GM21526 (cell line): Measurements from ENCODE around the gene LCNL1.

Experiments used
- ATAC-seq: cut with Tn5 transposase; IDR thresholded peaks from one replicate; pipeline ENCODE4 v1.9.1; 2021; ENCODE audit warnings: moderate library complexity; ENCODE audit not compliant: unreplicated experiment, low FRiP score

The LCNL1 gene

DNA sequence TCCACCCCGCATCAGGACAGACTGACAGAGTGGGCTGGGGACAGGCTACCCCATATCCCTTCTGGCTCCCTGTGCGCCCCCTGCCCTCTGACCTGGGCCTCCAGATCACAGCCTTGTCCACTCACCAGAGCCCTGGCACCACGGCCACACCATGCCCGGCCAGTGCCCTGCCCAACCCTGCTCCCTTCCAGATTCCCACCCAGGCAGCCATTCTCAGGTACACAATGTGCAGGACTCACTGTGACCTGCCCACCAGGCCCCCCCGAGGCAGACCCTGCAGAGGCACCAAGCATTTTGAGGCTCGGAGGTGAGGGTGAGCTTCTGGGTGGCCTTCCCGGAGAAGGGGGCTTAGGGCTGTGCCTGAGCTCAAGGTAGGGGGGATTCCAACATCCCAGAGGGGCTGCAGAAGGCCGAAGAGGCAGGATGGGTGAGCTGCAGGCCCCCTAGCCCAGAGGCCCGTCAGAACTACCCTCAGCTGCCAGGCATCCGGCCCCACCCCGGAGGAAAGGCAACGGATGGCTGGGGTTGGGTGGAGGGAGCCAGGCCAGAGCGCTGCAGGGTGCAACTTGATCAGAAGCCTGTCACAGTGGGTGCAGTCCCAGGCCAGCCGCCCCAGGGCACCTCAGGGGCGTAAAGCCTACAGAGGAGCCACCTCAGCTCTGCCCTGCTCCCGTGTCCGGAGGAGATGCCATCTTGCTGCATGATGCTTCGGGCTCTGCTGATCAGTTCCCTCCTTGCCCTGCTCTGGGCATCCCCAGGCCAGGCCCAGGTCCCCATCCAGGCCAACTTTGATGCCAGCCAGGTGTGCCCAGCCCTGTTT lies at the start of gene LCNL1:
Gene LCNL1 (plus strand): TSS at position 762 of the 820 bp plus-strand sequence. CDS start 594 bp downstream, outside the sequence.
- ATAC-seq: no peak

DNA sequence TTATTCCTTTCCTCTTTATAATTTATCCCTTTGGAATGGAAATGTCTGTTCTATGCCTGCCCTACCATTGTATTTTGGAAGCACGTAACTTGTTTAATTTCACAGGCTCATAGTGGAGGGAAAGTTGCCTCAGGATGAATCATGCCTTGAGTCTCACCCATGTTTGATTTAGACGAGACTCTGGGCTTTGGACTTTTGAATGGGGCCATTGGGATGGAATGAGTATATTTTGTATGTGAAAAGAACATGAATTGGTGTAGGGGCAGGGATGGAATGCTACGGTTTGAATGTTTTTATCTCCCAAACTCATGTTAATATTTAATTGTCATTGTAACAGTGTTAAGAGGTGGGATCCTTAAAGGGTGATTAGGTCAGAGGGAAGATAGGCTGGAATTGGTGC lies 48.5 kb upstream of the LCNL1 start:
- ATAC-seq: no peak

DNA sequence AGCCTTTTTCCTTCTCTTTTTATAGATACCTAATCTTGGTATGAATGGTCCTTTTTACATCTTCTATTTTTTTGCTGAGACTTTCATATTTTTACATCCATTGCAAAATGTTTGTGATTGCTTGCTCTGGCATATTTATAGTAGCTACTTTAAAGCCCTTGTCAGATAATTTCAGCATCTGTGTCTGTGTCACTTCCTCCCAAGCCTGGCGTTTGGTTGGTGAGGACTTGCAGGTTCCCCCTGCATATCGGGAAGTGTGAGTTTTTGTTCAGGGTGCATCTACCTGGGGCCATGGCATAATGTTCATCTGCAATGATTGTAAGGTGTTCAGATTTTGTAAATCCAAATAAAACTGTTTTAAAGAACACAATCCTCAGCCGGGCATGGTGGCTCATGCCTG lies 47.1 kb upstream of the LCNL1 start:
- ATAC-seq: no peak

DNA sequence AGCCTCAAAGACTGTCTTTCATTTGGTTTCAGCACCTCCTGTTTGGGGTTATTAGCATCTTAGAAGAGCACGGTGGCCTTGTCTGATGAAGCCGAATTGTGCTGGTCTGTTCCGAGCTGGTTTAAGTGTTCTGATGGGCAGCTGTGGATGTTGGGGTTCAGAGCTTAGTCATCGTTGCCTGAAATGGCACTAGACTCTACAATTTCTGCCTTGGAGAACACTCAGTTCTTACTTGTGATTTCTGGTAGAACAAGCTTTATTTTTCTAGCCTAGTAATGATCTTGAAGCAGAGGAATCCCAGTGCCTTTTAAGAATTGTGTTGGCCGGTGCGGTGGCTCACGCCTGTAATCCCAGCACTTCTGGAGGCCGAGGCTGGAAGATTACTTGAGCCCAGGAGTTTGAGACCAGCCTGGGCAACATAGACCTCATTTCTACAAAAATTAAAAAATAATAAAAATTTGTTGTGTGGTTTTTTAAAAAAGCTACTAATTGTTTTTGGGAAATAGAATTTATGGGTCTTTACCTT lies 46.1 kb upstream of the LCNL1 start:
- no peak for ATAC-seq

DNA sequence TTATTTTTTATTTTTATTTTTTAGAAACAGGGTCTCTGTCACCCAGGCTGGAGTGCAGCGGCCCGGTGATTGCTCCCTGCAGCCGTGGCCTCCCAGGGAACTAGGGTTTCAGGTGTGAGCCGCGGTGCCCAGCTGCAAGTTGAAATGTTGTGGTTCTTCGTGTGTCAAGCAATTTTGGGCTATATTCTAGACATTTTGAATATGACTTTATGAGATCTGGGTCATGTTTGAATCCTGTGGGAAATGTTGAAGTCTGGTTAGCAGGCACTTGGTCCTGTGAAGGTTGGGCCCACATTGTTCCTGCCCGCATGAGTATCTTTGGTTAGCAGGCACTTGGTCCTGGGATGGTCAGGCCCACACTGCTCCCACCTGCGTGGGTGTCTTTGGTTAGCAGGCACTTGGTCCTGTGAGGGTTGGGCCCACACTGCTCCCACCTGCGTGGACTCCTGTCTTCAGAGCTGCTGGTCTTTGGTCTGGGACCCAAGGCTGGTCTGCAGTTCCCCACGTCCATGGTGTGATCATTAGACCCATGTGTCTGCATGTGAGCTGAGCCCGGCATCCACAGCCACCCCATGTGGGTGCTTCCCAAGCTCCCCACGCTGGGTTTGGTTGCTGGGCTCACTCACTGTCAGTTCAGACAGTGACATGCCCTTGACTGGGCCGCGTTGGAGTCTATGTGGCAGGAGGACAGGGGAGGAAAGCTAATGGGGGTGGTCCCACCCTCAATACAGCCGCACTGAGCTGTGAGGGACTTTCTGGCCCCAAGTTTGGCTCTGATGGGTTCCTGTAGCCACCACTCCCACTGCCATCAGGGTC lies 45.4 kb upstream of the LCNL1 start:
- no peak for ATAC-seq

DNA sequence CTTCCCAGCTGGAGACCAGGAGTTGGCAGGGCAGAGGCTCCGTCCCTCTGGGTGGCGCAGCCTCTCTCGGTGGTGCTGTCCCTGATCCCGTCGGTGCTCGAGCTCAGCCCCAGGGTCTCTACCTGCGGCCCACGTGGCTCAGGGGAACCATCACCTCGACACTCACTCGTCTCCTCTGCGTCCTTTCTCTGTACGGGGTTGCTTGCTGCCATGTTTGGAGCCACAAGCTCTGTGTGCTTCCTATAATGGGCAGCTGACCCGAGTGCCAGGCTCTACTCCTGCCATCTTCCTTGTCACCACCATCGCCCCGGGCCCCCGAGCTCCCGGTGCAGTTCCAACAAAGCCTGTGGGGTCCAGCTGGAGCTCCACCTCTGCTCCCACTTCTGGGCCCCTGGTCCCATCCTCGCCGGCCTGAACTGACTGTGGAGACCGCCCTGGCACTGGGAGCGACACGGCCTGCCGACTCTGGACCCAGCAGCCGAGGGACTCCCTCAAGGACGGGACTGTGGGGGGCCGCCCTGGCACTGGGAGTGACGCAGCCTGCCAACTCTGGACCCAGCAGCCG lies 43.3 kb upstream of the LCNL1 start:
- ATAC-seq: no peak

DNA sequence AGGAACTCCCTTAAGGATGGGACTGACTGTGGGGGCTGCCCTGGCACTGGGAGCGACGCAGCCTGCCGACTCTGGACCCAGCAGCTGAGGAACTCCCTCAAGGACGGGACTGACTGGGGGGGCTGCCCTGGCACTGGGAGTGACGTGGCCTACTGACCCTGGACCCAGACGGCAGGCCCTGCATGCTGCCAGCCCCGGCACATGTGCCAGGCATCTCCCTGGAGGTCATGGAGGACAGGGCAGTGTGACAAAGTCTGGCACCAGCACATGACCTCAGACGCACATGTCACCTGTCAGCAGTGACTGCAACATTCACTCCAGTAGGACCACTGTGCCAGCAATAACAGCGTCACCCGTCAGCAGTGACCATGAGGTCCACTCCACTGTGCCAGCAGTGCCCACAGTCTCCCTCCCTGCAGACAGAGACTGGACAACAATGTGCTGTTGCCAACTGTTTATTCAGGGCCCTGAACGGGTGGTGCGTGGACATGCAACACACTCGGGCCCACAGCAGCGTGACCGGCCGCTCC lies 42.7 kb upstream of the LCNL1 start:
- no peak for ATAC-seq

DNA sequence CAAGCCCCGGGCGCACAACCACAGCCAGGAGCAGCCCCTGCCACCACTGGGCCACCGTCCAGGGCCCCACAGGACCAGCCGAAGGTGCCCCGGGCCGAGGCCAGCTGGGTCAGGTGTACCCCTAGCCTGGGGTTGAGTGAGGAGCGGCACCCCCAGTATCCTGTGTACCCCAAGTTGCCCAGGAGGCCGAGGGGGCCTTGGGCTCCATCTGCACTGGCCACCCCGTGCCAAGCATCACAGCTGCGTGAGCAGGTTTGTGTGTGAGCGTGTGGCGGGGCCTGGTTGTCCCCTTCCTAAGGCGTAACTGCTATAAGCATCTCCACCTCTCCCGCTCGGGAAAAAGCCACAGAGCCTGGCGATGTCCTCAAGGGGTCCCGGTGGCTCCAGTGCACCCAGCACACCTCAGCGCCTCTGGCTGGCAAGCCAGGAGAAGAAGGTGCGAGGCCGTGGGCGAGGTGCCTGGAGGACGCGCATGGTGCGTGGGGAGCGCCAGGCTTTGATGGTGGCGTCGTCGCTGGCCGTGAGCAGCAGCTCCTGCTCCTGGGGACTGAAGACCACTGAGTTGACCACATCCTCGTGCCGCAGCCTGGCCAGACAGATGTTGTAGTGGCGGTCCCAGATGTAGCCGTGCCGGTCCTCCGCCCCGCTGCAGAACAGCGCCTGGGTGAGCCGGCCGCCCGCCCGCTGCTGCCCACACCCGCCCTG lies 42.1 kb upstream of the LCNL1 start:
- no peak for ATAC-seq

DNA sequence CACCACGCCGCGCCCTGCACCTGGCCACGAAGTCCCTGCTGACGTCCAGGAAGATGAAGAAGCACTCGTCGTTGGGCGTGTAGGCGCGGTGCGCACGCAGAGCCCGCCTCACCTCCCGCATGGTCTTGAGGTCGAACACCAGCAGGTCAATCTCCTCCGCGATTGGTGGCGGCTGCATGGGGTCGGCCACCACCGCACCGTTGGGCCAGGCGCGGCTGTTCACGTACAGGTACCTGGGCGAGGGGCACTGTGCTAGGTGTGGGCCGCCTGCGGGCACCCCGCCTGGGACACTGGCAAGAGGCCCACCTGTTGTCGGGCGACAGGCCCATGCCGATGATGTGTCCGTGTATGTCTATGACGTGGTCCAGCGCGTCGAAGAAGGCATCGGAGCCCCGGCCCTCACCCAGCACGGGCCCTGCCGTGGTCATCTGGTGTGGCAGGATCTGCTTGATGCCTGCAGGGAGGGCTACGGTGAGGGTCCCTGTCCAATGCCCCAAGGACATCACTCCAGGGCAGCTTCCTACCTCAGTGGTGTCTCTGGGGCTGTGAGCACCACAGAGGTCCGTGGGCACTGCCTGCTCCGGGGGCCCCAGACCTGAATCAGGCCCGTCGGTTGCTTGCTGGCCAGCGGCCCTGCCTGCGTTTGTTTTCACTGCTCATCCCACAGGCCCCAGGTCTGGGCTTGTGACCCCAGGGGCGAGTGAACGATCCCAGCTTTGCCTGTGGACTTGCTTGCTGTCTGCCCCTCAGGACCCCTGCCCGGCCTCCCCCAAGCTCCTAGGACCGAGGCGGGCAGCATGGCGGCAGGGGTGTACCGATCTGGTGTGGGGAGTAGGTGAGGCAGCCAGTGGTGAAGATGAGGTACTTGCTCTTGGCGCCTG lies 41.3 kb upstream of the LCNL1 start:
- ATAC-seq: no peak

DNA sequence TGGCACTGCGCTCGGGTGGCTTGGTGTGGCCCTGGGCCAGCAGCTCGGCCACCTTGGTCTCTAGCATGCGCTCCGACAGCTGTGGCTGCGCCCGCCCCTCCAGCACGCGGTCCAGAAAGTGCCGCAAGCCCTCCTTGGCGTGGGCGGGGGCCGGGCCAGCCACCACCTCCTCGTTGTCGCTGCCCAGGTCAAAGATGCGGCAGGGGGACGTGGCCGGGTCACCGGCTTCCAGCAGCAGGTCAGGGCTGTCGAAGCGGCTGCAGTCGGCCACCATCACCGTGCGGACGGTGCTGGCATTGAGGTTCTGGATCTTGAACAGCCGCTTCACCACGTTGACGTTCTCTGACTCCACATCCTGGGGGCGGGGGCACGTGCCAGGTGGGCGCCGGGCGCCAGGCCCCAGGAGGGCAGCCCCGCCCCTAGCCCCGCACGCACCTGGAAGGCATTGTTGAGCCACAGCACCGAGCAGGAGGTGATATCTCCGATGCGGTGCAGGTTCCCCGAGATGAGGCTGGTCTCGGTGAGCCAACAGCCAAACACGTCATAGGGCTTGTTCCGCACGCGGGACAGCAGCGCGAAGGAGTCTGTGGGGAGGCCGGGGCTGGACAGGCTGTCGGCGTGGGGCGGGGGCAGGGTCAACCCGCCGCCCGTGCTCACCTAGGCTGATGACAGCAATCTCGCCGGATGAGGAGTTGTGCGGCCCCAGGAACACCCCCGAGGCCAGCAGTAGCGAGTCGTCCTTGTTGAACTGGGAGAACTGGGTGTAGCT lies 40.5 kb upstream of the LCNL1 start:
- no peak for ATAC-seq

DNA sequence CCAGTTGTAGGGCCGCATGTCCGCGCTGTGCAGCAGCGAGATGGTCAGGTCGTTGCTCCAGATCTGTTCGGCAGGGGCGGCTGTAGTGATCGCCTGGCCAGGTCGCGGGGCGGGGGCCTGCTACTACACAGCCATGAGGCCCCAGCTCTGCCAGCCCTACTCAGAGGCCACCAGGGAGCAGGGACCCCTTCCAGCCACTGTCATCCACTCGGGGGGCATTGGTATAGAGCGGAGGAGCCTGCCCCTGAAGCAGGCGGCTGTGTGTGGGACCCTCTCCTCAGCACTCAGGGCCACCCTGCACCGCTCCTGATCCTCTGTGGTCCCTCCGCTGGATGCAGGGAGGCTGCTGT lies 39.9 kb upstream of the LCNL1 start:
- no peak for ATAC-seq

DNA sequence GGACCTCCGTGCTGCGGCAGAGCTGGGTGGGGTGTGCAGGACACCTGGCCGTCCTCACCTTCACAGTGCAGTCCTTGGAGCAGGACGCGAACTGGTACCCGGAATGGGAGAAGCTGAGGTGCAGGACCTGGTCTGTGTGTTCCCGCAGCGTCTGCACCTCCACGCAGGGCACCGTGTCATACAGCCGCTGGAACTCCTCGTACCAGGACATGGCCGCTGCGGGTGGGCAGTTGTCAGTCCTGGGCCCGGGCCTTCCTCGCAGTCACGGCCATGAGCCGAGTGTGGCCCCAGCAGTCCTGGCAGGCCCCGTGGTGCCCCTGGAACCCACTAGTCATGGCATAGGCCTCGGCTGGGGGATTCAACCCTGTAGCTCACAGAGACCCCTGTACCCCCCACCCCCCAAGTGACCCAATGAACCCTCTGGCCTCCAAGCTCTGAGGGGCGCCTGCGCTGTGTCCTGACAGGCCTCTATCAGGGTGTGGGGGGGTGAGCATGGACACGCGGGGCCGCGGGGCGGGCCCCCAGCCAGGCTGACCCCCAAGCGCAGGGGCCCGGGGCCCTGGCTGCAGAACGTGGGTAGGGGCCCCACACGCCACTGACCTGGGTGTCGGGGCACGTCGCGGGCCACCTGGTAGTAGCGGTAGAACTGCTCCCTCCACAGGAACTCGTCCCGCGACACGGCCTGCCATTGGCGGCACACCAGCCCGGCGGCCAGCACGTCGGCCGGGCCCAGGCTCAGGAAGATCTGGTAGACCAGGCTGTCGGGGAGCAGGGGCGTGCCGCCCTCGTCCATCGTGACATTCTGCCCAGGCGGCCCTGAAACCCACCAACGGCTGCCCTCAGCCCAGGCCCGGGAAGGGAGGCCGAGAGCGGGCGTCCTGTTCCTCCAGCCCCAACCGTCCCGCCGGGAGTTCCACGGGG lies 39.2 kb upstream of the LCNL1 start:
- no peak for ATAC-seq

DNA sequence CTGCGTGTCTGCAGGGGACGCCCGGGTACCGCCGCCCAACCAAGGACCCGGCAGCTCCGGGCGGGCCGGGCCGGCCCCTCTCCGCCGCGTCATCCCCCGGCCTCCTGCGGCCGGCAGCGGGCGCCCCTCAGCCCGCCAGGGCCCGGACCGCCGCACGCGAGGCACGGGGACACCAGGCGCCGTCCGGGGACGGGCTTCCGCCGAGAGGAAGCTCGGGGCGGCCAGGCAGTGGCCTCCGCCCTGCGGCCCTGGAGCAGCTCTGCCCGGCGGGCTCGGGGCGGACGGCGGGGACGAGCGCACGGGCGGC lies 38.6 kb upstream of the LCNL1 start:
- ATAC-seq: peak; percentile 21

DNA sequence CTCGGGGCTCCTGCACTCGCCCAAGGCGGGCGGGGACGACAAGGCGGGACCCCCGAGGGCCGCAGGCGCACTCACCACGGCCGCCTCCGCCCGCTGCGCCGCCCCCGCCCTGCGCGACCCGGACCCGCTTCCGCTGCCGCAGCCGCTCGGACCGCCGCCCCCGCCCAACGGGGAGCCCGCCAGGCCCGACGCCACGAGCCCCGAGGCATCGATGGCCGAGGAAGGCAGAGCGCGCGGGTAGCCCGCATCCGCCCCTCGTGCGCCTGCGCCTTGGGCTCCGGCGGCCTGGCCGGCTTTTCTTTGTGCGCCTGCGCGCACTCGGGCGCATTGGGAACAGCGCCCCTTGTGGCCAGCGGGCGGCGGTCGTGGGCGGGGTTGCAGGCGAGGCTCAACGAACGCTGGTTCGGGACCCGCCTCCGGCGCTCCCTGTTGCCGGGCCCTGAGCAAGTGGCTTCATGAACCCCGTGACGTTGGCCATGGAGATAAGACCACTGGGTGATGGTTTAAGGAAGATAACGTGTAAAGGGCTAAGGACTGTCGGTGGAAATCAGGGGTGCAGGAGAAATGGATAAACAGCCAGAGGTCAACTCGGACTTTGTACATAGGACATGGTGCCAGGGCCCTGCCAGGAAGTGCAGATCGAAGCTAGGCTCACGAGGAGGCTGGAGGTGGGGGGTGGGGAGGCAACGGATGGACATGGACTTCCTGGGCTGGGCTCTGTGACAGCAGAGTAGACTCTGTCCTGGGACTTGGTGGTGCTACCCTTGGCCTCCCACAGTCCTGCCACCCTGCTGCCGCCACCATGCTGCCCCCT lies 38.1 kb upstream of the LCNL1 start, which contains the start of the genes C8G and FBXW5:
Gene C8G (plus strand): TSS at position 725 of the 814 bp plus-strand sequence. CDS start 78 bp downstream, at position 803.
Gene FBXW5 (minus strand): TSS at position 220 of the 814 bp plus-strand sequence. CDS start 655 bp downstream, outside the sequence.
- ATAC-seq: peak; percentile 65

DNA sequence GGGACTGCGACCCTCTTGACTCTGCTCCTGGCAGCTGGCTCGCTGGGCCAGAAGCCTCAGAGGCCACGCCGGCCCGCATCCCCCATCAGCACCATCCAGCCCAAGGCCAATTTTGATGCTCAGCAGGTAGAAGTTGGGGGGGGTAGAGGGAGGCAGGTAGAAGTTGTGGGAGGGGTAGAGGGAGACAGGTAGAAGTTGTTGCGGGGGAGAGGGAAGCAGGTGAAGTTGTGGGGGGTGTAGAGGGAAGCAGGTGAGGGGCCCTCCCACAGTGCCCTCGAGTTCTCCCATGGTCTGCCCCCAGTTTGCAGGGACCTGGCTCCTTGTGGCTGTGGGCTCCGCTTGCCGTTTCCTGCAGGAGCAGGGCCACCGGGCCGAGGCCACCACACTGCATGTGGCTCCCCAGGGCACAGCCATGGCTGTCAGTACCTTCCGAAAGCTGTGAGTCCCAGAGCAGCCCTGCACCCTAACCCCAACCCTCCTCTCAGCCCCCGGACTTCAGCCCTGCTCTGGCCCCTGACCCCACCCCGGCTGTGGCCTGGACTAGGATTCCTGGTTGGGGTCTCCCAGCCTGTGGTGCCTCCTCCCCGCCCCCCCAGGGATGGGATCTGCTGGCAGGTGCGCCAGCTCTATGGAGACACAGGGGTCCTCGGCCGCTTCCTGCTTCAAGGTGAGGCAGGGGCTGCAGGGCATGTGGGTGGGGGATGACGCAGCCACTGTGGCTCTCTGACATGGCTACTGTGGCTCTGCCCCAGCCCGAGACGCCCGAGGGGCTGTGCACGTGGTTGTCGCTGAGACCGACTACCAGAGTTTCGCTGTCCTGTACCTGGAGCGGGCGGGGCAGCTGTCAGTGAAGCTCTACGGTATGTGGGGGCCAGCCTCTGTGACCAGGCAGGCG lies 37.2 kb upstream of the LCNL1 start:
- no peak for ATAC-seq
